HepG2 (cell line): ENCODE data around the gene NEK6. TPM values are rescaled to one million over a fixed set of nuclear protein-coding genes. Genes with fewer than 3 reads are reported as not detected.
A peak's percentile ranks its signal among the peaks of the same experiment; 100 is the strongest.

Source experiments
- CCDC6 ChIP-seq: sonication (generic); formaldehyde crosslinking; IDR thresholded peaks from 2 replicates; pipeline ENCODE4 v1.8.1; 2022; ENCODE audit warnings: mild to moderate bottlenecking, missing genetic modification reagents, moderate library complexity
- DPF2 ChIP-seq: sonication (generic); formaldehyde crosslinking; IDR thresholded peaks from 2 replicates; pipeline ENCODE4 v1.4.0; 2020; ENCODE audit warnings: mild to moderate bottlenecking, low read depth, missing genetic modification reagents, borderline replicate concordance
- GZF1 ChIP-seq: sonication (generic); formaldehyde crosslinking; IDR thresholded peaks from 2 replicates; pipeline ENCODE4 v1.5.1; 2020; ENCODE audit warnings: mild to moderate bottlenecking, missing genetic modification reagents
- IKZF4 ChIP-seq: sonication (generic); formaldehyde crosslinking; IDR thresholded peaks from 2 replicates; pipeline ENCODE4 v1.5.1; 2020; ENCODE audit warnings: borderline replicate concordance, mild to moderate bottlenecking, low read depth, missing genetic modification reagents; ENCODE audit errors: not compliant biosample characterization
- SMYD3 ChIP-seq: sonication (generic); formaldehyde crosslinking; IDR thresholded peaks from 2 replicates; pipeline ENCODE4 v1.8.1; 2023; ENCODE audit warnings: mild to moderate bottlenecking, missing genetic modification reagents
- ZBTB7A ChIP-seq: sonication (generic); formaldehyde crosslinking; IDR thresholded peaks from 2 replicates; pipeline ENCODE4 v1.8.0; 2022; ENCODE audit warnings: mild to moderate bottlenecking, missing genetic modification reagents
- ZFP1 ChIP-seq: IDR thresholded peaks from 2 replicates; pipeline ENCODE4 v1.6.1; 2016
- ZNF274 ChIP-seq: sonication (generic); formaldehyde crosslinking; IDR thresholded peaks from 2 replicates; pipeline ENCODE4 v1.5.1; 2020; ENCODE audit warnings: mild to moderate bottlenecking, missing genetic modification reagents
- ZNF318 ChIP-seq: sonication (generic); formaldehyde crosslinking; IDR thresholded peaks from 2 replicates; pipeline ENCODE4 v1.4.0; 2020; ENCODE audit warnings: mild to moderate bottlenecking, missing genetic modification reagents
- ZNF513 ChIP-seq: sonication (generic); formaldehyde crosslinking; conservative IDR thresholded peaks from 2 replicates; pipeline ENCODE4 v1.5.0; 2020; ENCODE audit warnings: missing genetic modification reagents
- ZNF772 ChIP-seq: sonication (generic); formaldehyde crosslinking; IDR thresholded peaks from 2 replicates; pipeline ENCODE4 v1.5.0; 2020; ENCODE audit warnings: mild to moderate bottlenecking, missing genetic modification reagents
- ZNF839 ChIP-seq: sonication (generic); formaldehyde crosslinking; IDR thresholded peaks from 2 replicates; pipeline ENCODE4 v1.4.0; 2020; ENCODE audit warnings: missing genetic modification reagents, mild to moderate bottlenecking, borderline replicate concordance
- ZSCAN12 ChIP-seq: sonication (generic); formaldehyde crosslinking; IDR thresholded peaks from 2 replicates; pipeline ENCODE4 v1.9.0; 2021; ENCODE audit warnings: mild to moderate bottlenecking, missing genetic modification reagents
- polyA plus RNA-seq, 8 experiments: library from polyadenylated mRNA; depleted of rRNA in 3 of 8; stranded (reverse) in 7 of 8; unstranded in 1 of 8; fragments of >200 nt; fragmentation: Illumina TruSeq in 4 of 8; extraction: Trizol in 4 of 8; gene quantifications; 2 replicates each; pipeline versions ENCODE4 v1.2.1 to v1.2.3, GENCODE V29; 2011 to 2016; ENCODE audit warnings: low read depth in 4 of 8, missing spikeins in 1 of 8, mixed read lengths in 1 of 8; ENCODE audit not compliant: insufficient read depth in 1 of 8
- total RNA-seq, 5 experiments: library from RNA; depleted of rRNA; stranded (reverse); fragments of >200 nt; fragmentation: Illumina TruSeq; extraction: Trizol; gene quantifications; 2 replicates each; pipeline ENCODE4 v1.2.3, GENCODE V29; 2016; ENCODE audit warnings: low read depth in 1 of 5
- TF ChIP-seq, protein P1 (sequence below): sonication (generic); formaldehyde crosslinking; IDR thresholded peaks from 2 replicates; pipeline ENCODE4 v1.5.1; 2020; ENCODE audit warnings: missing genetic modification reagents, mild to moderate bottlenecking, borderline replicate concordance
- TF ChIP-seq, protein P2 (sequence below): sonication (generic); formaldehyde crosslinking; conservative IDR thresholded peaks from 2 replicates; pipeline ENCODE4 v1.4.0; 2020; ENCODE audit warnings: missing genetic modification reagents

NEK6 gene
- total and polyA plus RNA-seq, 2 of the 13 experiments (the other 11 are each of a cell fraction or from before 2014, with no cell fraction given), result 30.4 to 119 TPM

- TF ChIP-seq ZNF772 (CRISPR knock-in tag), result no peak
- no peak for TF ChIP-seq ZNF274 (CRISPR knock-in tag)
- no peak for TF ChIP-seq ZSCAN12 (CRISPR knock-in tag)
- 0 out of 2 replicates have a peak, but pooled peaks have one; percentile 71 for TF ChIP-seq ZBTB7A (CRISPR knock-in tag)
- TF ChIP-seq, protein P1, sequence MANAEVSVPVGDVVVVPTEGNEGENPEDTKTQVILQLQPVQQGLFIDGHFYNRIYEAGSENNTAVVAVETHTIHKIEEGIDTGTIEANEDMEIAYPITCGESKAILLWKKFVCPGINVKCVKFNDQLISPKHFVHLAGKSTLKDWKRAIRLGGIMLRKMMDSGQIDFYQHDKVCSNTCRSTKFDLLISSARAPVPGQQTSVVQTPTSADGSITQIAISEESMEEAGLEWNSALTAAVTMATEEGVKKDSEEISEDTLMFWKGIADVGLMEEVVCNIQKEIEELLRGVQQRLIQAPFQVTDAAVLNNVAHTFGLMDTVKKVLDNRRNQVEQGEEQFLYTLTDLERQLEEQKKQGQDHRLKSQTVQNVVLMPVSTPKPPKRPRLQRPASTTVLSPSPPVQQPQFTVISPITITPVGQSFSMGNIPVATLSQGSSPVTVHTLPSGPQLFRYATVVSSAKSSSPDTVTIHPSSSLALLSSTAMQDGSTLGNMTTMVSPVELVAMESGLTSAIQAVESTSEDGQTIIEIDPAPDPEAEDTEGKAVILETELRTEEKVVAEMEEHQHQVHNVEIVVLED (CRISPR knock-in tag), result no peak
- TF ChIP-seq ZNF839 (CRISPR knock-in tag), result no peak
- TF ChIP-seq, protein P2, sequence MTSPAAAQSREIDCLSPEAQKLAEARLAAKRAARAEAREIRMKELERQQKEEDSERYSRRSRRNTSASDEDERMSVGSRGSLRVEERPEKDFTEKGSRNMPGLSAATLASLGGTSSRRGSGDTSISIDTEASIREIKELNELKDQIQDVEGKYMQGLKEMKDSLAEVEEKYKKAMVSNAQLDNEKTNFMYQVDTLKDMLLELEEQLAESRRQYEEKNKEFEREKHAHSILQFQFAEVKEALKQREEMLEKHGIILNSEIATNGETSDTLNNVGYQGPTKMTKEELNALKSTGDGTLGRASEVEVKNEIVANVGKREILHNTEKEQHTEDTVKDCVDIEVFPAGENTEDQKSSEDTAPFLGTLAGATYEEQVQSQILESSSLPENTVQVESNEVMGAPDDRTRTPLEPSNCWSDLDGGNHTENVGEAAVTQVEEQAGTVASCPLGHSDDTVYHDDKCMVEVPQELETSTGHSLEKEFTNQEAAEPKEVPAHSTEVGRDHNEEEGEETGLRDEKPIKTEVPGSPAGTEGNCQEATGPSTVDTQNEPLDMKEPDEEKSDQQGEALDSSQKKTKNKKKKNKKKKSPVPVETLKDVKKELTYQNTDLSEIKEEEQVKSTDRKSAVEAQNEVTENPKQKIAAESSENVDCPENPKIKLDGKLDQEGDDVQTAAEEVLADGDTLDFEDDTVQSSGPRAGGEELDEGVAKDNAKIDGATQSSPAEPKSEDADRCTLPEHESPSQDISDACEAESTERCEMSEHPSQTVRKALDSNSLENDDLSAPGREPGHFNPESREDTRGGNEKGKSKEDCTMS, result no peak
- TF ChIP-seq ZFP1 (CRISPR knock-in tag), result no peak
- TF ChIP-seq DPF2 (CRISPR knock-in tag), result no peak
- TF ChIP-seq GZF1, result no peak
- no peak for TF ChIP-seq ZNF318 (CRISPR knock-in tag)
- TF ChIP-seq SMYD3, result no peak
- no peak for TF ChIP-seq ZNF513 (CRISPR knock-in tag)
- TF ChIP-seq CCDC6 (CRISPR knock-in tag), result no peak
- no peak for TF ChIP-seq IKZF4 (CRISPR knock-in tag)
Observed at GRCh38 chr9:124263800-124264426, 6.2 kb downstream of the NEK6 start (continued).
